Measurements from ENCODE around the gene CACNB2.

CACNB2 gene

DNA sequence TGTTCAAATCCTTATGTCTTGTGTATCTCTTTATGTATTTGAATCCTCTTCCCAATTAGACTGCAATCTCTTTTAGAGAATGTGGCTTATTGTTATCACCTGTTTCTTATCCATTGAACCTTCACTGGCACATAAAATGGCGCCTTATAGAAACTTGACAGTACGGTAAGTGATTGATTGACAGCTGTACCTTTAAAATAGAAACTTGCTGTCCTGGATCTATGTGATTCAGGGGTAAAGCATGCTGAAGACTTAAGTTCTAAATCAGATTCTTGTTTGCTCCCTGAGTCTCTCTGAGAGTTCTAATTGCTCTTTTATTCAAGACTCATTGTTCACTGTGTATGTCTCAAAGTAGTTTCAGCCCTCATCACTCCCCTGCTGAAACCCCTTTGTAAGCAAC lies 91.3 kb downstream of the CACNB2 start:
- DNase-seq (ENCODE audit: low read depth), result no peak

GRCh38 chr10:18233775-18234174 lies 93.6 kb downstream of the CACNB2 start:
- no peak for DNase-seq (ENCODE audit: low read depth)

DNA sequence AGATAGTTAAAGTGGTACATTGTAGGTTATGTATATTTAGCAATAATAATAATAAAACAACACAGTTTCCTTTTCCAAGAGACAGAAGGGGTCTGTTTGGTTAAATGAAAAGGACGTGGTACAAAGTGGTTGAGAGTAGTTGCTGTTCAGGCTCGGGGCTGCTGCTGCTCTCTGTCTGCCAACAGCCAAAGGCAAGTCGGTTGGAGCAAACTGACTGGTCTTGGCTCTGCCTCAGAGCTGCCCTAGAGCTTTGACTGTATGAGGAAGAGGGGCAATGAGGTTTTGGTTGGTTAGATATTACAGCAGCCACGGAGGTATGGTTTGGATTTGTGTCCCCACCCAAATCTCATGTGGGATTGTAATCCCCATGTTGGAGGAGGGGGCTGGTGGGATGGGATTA lies 95.3 kb downstream of the CACNB2 start:
- DNase-seq (ENCODE audit: low read depth), result no peak

DNA sequence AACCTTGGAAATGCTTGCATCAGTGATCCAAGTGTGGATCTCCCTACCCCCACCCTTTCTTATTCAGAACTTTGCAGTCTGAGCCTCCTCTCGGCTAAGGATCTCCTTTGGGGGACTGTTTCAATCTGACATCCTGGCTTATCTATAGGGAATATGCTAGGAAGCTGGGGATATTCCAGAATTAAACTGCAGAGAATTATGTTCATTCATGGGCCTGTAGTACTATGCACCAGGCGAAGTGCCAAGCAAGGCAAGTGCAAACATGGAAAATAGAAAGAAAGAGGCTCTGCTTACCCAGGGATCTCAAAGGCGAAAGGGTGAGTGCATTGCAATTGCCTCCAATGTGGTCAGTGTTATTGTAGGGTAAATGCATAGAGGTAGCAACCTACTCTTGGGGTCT lies 96.5 kb downstream of the CACNB2 start:
- DNase-seq (ENCODE audit: low read depth), result no peak

GRCh38 chr10:18238870-18239485 lies 98.8 kb downstream of the CACNB2 start:
- DNase-seq (ENCODE audit: low read depth), result no peak

GRCh38 chr10:18240185-18240882 lies 100.1 kb downstream of the CACNB2 start:
- DNase-seq (ENCODE audit: low read depth), result no peak

DNA sequence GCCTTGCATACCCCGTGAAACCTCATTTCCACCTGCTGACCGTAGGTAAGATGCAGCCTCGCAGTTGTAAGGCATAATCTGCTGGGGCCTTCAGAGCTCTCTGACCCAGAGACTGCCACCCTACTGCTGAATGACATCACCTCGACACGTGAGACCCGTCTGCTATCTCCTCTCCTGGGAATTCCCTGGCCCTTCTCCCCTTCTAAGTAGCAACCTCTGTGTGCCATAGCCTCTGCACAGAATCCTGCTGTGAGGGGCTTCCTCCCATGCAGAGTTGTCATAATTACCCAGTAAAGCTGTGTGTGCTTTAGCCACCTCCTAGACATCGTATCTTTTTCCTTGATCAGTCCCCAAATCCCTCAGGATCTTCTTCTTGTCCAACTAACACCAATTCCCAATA lies 106.7 kb downstream of the CACNB2 start:
- DNase-seq (ENCODE audit: low read depth), result no peak

GRCh38 chr10:18252086-18252485 lies 111.9 kb downstream of the CACNB2 start:
- no peak for DNase-seq (ENCODE audit: low read depth)

DNA sequence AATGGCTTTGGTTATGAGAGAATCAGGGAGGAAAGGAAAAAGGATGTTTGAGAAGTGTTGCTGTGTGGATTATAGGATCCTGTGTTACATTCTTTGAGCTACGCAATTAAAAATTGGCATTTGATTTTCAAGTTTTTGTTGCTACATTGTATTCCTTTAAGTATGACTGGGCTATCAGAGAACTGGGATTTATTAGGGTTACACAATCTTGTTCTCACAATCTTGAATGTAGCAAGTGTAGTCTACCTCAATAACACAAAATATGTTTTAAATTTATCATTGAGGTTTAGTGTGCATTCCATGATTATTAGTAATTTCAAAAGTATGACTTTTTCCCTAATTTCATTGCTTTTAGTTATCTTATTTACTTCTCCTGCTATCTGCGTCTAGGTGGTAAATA lies 113.9 kb downstream of the CACNB2 start:
- no peak for DNase-seq (ENCODE audit: low read depth)

GRCh38 chr10:18254692-18255091 lies 114.5 kb downstream of the CACNB2 start:
- no peak for DNase-seq (ENCODE audit: low read depth)

DNA sequence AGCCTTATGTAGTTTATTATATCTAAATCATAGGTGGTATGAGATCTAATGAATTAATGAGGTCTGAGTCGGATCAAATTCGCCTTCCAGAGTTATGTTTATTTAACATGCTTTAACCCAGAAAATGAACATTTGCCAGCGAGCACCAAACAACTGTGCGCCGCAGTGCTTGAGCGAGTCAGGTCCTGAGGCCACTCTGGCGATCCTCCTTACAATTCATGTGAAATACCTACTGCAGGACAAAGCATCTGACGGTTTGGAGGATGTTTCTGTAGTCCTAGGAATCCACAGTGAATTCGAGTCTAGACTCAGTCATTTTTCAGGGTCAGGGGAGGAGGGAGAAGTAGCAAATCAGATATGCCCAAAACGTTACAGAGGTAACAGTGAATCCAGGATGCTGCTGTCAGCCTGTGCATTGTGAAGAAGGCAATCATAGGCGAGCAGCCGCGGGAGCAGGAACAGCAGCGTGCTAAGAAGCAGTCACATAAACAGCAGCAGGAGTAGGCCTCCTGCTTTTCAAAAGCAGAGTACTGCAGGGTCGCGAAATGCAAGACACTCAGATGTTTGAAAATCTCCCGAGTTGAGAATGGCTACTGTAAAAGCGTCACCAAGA lies 120.2 kb downstream of the CACNB2 start:
- DNase-seq (ENCODE audit: low read depth), result no peak

DNA sequence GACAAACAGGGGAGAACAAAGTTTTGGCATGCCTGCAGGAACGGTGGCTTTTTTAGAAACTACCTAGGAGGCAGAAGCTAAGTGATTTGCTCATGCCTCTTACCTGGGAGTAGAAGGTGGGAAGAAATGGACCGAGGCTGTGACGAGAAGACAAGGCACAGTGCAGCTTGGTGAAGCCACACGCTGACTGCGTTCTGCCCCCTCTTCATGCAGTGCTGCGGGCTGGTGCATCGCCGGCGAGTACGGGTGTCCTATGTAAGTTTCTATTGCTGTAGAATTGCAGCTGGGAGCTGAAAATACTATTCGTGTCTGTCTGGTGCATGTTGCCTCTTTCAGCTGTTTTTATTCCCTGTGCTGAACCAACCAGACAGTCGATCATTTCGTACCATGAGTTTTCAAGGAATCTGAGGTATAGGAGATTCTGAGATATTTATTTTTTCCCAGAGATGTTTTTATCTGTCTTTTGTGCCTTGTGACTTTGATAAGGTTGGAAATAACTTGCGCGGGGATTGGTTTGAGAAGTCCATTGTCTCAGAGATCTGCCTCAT lies 120.9 kb downstream of the CACNB2 start:
- DNase-seq (ENCODE audit: low read depth), result no peak

- no peak for DNase-seq (ENCODE audit: low read depth)
These were observed 121.6 kb downstream of the CACNB2 start for GRCh38 chr10:18261768-18262231.

DNA sequence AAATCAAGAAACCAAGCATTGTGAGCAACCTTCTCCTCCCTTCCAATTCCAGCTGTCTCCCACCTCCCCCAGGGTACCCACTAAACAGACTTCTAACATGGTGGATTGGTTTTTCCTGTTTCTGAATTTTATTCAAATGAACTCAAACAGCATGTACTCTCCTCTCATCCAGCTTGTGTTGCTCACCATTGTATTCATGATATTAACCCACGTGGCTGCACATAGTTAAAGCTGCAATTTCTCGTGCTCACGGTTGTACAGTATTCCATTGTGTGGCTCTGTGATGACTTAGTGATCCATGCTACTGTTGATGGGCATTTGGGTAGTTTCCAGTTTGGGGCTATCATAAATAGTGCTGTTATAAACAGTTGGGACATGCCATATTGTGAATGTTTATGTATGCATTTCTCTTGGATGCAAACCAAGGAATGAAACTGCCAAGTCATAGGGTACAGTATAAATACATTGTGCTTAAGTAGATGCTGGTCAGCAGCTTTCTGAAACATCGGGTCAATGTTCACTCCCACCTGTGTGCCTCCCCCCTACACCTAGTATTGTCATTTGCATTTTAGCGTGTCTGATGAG lies 124.3 kb downstream of the CACNB2 start:
- DNase-seq (ENCODE audit: low read depth), result no peak

DNA sequence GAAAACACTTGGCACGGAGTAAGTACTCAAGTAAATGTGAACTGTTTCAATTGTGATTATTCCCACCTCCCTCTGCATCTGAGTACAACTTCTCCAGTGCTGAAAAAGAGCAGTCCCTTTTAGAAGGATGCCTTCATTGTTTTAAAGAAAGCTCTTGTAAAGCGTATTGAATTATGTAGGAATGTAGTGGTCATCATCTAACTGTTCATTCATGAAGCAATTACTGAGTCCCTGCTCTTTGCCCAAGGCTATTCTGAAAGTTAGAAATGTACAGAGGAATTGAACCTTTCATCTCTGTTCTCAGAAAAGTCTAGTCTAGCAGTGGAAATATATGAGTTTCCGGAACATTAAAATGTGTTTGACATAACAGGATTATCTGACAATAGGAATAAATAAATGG lies 127.8 kb downstream of the CACNB2 start:
- DNase-seq (ENCODE audit: low read depth), result no peak

- DNase-seq (ENCODE audit: low read depth), result no peak
These were observed 131.3 kb downstream of the CACNB2 start for GRCh38 chr10:18271491-18271890.

- no peak for DNase-seq (ENCODE audit: low read depth)
These were observed 132.8 kb downstream of the CACNB2 start for GRCh38 chr10:18273039-18273438.

DNA sequence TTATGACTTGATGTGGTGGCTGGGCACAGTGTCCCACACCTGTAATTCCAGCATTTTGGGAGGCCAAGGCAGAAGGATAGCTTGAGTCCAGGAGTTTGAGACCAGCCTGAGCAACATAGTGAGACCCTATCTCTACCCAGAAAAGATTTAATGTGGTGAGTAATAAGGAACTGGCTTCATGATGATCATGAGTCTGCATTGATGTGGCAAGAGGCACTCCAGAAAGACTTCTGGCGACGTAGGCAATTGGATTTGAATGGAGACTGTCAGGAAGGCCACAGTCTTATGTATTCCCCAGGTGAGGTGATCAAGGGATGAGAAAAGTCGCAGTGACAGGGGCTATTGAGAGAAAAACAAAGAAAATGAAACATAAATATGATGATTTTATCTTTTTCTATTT lies 138.0 kb downstream of the CACNB2 start:
- DNase-seq (ENCODE audit: low read depth), result no peak

DNA sequence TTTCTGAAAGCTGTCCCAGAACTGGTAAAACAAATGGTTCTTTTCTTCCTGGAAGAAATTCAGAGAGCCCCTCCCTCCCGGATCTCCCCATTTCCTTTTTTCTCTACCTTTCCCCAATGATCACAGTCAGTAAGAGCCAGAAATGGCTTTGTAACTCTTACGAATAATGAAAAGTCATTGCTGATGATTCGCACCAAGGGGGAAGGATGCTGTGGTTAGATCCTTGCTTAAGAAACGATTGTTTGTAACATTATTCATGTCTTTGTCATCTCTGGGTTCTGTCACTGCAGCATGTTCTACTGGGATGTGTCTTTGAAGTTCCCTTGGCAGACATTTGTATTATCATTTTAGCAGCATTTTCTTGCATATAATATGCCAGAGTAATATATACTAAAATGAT lies 138.9 kb downstream of the CACNB2 start:
- no peak for DNase-seq (ENCODE audit: low read depth)

DNA sequence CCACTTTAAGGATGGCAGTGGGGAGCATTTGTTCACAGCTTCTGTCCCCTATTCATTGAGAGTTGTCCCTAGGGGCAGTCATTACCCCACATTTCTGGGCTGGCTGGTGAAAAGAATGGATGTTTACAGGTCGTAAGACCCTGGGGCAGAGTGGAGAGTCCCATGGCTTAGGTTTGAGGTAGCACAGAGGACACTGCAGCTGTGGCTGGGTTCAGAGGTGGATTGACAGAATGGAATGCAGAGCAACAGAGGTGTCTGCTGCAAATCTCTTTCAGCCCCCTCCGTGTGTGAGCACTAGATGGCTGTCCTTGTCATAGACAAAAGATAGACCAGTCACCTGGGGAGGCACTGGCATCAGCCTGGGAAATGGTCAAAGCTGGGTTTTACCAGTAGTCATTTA lies 141.9 kb downstream of the CACNB2 start:
- no peak for DNase-seq (ENCODE audit: low read depth)

DNA sequence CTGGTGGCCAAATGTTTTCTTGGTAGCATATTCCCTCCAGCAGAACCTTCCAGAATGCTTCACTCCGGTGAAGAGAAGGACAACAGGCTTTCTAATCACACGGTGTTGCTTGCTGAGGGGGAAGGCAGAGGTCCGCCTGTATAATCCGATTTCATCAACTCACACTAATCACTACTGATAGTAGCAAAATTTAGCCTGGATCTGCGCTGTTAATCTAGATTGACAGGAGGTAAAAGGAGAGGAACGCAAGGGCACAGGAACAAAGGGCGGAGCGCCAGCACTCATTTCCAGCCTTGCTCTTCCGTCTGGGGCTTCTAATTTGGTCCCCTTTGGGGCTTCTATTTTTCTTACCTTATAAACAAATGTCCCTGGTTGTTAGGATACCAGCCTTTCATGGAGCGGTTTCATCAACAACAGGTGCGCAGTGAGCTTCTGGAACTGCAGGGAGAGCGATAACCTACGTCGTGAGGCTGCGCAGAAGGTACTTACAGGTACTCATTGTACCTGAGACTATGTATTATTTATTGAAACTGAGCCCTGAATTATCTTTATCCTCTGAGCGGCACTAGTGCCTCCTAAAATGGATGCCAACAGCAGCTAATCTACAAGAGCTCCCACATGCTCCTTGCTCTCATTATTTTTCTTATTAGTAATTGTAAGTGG lies 150.6 kb downstream of the CACNB2 start:
- no peak for DNase-seq (ENCODE audit: low read depth)

All from T follicular helper cell (primary cell).